Measurements from ENCODE around the gene MALRD1.

MALRD1 gene

GRCh38 chr10:19483421-19483820 is 434.8 kb downstream of the MALRD1 start:
- TF ChIP-seq CTCF (IDR thresholded peaks at IDR 0.05; ENCODE audit: low read depth, low read length), result no peak
- DNase-seq (ENCODE audit: extremely low read depth, low read depth), result no peak

- TF ChIP-seq CTCF (IDR thresholded peaks at IDR 0.05; ENCODE audit: low read depth, low read length), result no peak
- DNase-seq (ENCODE audit: extremely low read depth, low read depth), result no peak
Measured at GRCh38 chr10:19488592-19489280, 440.1 kb downstream of the MALRD1 start.

GRCh38 chr10:19491166-19491565 is 442.6 kb downstream of the MALRD1 start:
- no peak for TF ChIP-seq CTCF (IDR thresholded peaks at IDR 0.05; ENCODE audit: low read depth, low read length)
- no peak for DNase-seq (ENCODE audit: extremely low read depth, low read depth)

GRCh38 chr10:19493917-19494316 is 445.3 kb downstream of the MALRD1 start:
- no peak for TF ChIP-seq CTCF (IDR thresholded peaks at IDR 0.05; ENCODE audit: low read depth, low read length)
- no peak for DNase-seq (ENCODE audit: extremely low read depth, low read depth)

GRCh38 chr10:19497026-19497425 is 448.4 kb downstream of the MALRD1 start:
- no peak for TF ChIP-seq CTCF (IDR thresholded peaks at IDR 0.05; ENCODE audit: low read depth, low read length)
- DNase-seq (ENCODE audit: extremely low read depth, low read depth), result no peak

GRCh38 chr10:19498393-19499290 is 450.0 kb downstream of the MALRD1 start:
- TF ChIP-seq CTCF (IDR thresholded peaks at IDR 0.05; ENCODE audit: low read depth, low read length), result no peak
- no peak for DNase-seq (ENCODE audit: extremely low read depth, low read depth)

- TF ChIP-seq CTCF (IDR thresholded peaks at IDR 0.05; ENCODE audit: low read depth, low read length), result no peak
- no peak for DNase-seq (ENCODE audit: extremely low read depth, low read depth)
Measured at GRCh38 chr10:19499291-19499770, 450.7 kb downstream of the MALRD1 start.
